HepG2 (cell line): Measurements from ENCODE around the gene RBBP8NL. TPM values are rescaled to one million over a fixed set of nuclear protein-coding genes. Genes with fewer than 3 reads are reported as not detected.

ENCODE experiments used
- ATF1 ChIP-seq: IDR thresholded peaks from 2 replicates; pipeline ENCODE4 v1.6.1; 2016; ENCODE audit warnings: mild to moderate bottlenecking, control low read depth
- CBFB ChIP-seq: sonication (generic); formaldehyde crosslinking; IDR thresholded peaks from 2 replicates; pipeline ENCODE4 v1.4.0; 2020; ENCODE audit warnings: missing genetic modification reagents
- CBX2 ChIP-seq, 2 experiments: fragments of 200-600 bp in 1 of 2; sonication (generic); formaldehyde crosslinking in 1 of 2; IDR thresholded peaks; 2 replicates each; pipeline versions ENCODE4 v1.7.0 to v1.8.1; 2018 to 2022; ENCODE audit warnings: low read depth in 2 of 2, low read length in 1 of 2, mild to moderate bottlenecking in 1 of 2, missing genetic modification reagents in 1 of 2
- ELF1 ChIP-seq: sonication (generic); formaldehyde crosslinking; IDR thresholded peaks from 2 replicates; pipeline ENCODE4 v1.4.0; 2020; ENCODE audit warnings: missing genetic modification reagents
- ELF3 ChIP-seq: IDR thresholded peaks from 2 replicates; pipeline ENCODE4 v1.6.1; 2016; ENCODE audit warnings: missing genetic modification reagents, missing compliant biosample characterization
- GATAD2A ChIP-seq: IDR thresholded peaks from 2 replicates; pipeline ENCODE4 v1.6.1; 2016
- GLI4 ChIP-seq: sonication (generic); formaldehyde crosslinking; IDR thresholded peaks from 2 replicates; pipeline ENCODE4 v1.5.1; 2020; ENCODE audit warnings: missing genetic modification reagents, mild to moderate bottlenecking, moderate library complexity, borderline replicate concordance
- GLMP ChIP-seq: sonication (generic); formaldehyde crosslinking; IDR thresholded peaks from 2 replicates; pipeline ENCODE4 v1.9.0; 2021; ENCODE audit warnings: missing genetic modification reagents, mild to moderate bottlenecking, borderline replicate concordance
- HIC2 ChIP-seq: sonication (generic); formaldehyde crosslinking; IDR thresholded peaks from 2 replicates; pipeline ENCODE4 v1.9.0; 2022; ENCODE audit warnings: low read depth, missing genetic modification reagents
- MLLT10 ChIP-seq: sonication (generic); formaldehyde crosslinking; IDR thresholded peaks from 2 replicates; pipeline ENCODE4 v1.4.0; 2020; ENCODE audit warnings: missing genetic modification reagents
- NBN ChIP-seq: fragments of 450-650 bp; conservative IDR thresholded peaks from 2 replicates; pipeline ENCODE4 v1.6.1; 2017
- NR2C2 ChIP-seq: sonication (generic); formaldehyde crosslinking; IDR thresholded peaks from 2 replicates; pipeline ENCODE4 v1.4.0; 2020; ENCODE audit warnings: missing genetic modification reagents, mild to moderate bottlenecking, moderate library complexity, borderline replicate concordance
- RBAK ChIP-seq: sonication (generic); formaldehyde crosslinking; IDR thresholded peaks from 2 replicates; pipeline ENCODE4 v1.5.1; 2020; ENCODE audit warnings: mild to moderate bottlenecking, missing genetic modification reagents
- SAFB2 ChIP-seq: sonication (generic); formaldehyde crosslinking; IDR thresholded peaks from 2 replicates; pipeline ENCODE4 v1.5.1; 2020; ENCODE audit warnings: missing genetic modification reagents, low read depth, mild to moderate bottlenecking, borderline replicate concordance
- THYN1 ChIP-seq: sonication (generic); formaldehyde crosslinking; IDR thresholded peaks from 2 replicates; pipeline ENCODE4 v1.8.1; 2023; ENCODE audit warnings: low read depth, mild to moderate bottlenecking, moderate library complexity, missing genetic modification reagents, borderline replicate concordance
- ZBTB3 ChIP-seq: sonication (generic); formaldehyde crosslinking; IDR thresholded peaks from 2 replicates; pipeline ENCODE4 v1.4.0; 2020; ENCODE audit warnings: low read depth, mild to moderate bottlenecking, moderate library complexity, missing genetic modification reagents, borderline replicate concordance
- ZFP36L1 ChIP-seq: sonication (generic); formaldehyde crosslinking; IDR thresholded peaks from 2 replicates; pipeline ENCODE4 v1.8.0; 2022; ENCODE audit warnings: mild to moderate bottlenecking, missing genetic modification reagents, moderate library complexity
- ZMYM3 ChIP-seq: sonication (generic); formaldehyde crosslinking; IDR thresholded peaks from 2 replicates; pipeline ENCODE4 v1.5.1; 2020; ENCODE audit warnings: mild to moderate bottlenecking, missing genetic modification reagents
- ZNF354B ChIP-seq: sonication (generic); formaldehyde crosslinking; IDR thresholded peaks from 2 replicates; pipeline ENCODE4 v1.8.0; 2022; ENCODE audit warnings: mild to moderate bottlenecking, missing genetic modification reagents
- ZNF383 ChIP-seq: sonication (generic); formaldehyde crosslinking; IDR thresholded peaks from 2 replicates; pipeline ENCODE4 v1.4.0; 2020; ENCODE audit warnings: missing genetic modification reagents, mild to moderate bottlenecking, borderline replicate concordance
- ZNF430 ChIP-seq: sonication (generic); formaldehyde crosslinking; IDR thresholded peaks from 2 replicates; pipeline ENCODE4 v1.9.0; 2021; ENCODE audit warnings: mild to moderate bottlenecking, missing genetic modification reagents
- ZNF441 ChIP-seq: sonication (generic); formaldehyde crosslinking; IDR thresholded peaks from 2 replicates; pipeline ENCODE4 v1.7.0; 2021; ENCODE audit warnings: missing genetic modification reagents, borderline replicate concordance
- ZNF589 ChIP-seq: sonication (generic); formaldehyde crosslinking; conservative IDR thresholded peaks from 2 replicates; pipeline ENCODE4 v1.8.0; 2022; ENCODE audit warnings: mild to moderate bottlenecking, moderate library complexity, missing genetic modification reagents
- ZNF878 ChIP-seq: sonication (generic); formaldehyde crosslinking; IDR thresholded peaks from 2 replicates; pipeline ENCODE4 v1.8.1; 2023; ENCODE audit warnings: mild to moderate bottlenecking, missing genetic modification reagents, moderate library complexity
- ZUFSP ChIP-seq: sonication (generic); formaldehyde crosslinking; IDR thresholded peaks from 2 replicates; pipeline ENCODE4 v1.9.0; 2021; ENCODE audit warnings: missing genetic modification reagents, mild to moderate bottlenecking, borderline replicate concordance
- polyA plus RNA-seq, 8 experiments: library from polyadenylated mRNA; depleted of rRNA in 3 of 8; stranded (reverse) in 7 of 8; unstranded in 1 of 8; fragments of >200 nt; fragmentation: Illumina TruSeq in 4 of 8; extraction: Trizol in 4 of 8; gene quantifications; 2 replicates each; pipeline versions ENCODE4 v1.2.1 to v1.2.3, GENCODE V29; 2011 to 2016; ENCODE audit warnings: low read depth in 4 of 8, missing spikeins in 1 of 8, mixed read lengths in 1 of 8; ENCODE audit not compliant: insufficient read depth in 1 of 8
- total RNA-seq, 5 experiments: library from RNA; depleted of rRNA; stranded (reverse); fragments of >200 nt; fragmentation: Illumina TruSeq; extraction: Trizol; gene quantifications; 2 replicates each; pipeline ENCODE4 v1.2.3, GENCODE V29; 2016; ENCODE audit warnings: low read depth in 1 of 5

Gene RBBP8NL
- total and polyA plus RNA-seq, 2 of the 13 experiments (the other 11 are each of a cell fraction or from before 2014, with no cell fraction given), result 0.69 to 0.86 TPM

- TF ChIP-seq MLLT10 (CRISPR knock-in tag) (no peak), ZBTB3 (CRISPR knock-in tag) (no peak; the same call in 1 of the 2 replicates), CBFB (peak; percentile 68), ZNF441 (CRISPR knock-in tag) (no peak), THYN1 (CRISPR knock-in tag) (0 out of 2 replicates have a peak, but pooled peaks have one; percentile 25), ELF3 (CRISPR knock-in tag) (peak; percentile 73; the same call in 1 of the 2 replicates), NBN (no peak), HIC2 (CRISPR knock-in tag) (0 out of 2 replicates have a peak, but pooled peaks have one; percentile 55), RBAK (no peak; the same call in 1 of the 2 replicates), ZFP36L1 (CRISPR knock-in tag) (no peak), SAFB2 (CRISPR knock-in tag) (peak; percentile 35; the same call in 1 of the 2 replicates), GLMP (CRISPR knock-in tag) (no peak), ZNF383 (CRISPR knock-in tag) (no peak), ELF1 (CRISPR knock-in tag) (no peak), ATF1 (CRISPR knock-in tag) (no peak), ZNF878 (CRISPR knock-in tag) (no peak), GATAD2A (peak; percentile 86), GLI4 (no peak), ZNF354B (CRISPR knock-in tag) (no peak), ZMYM3 (CRISPR knock-in tag) (no peak), NR2C2 (CRISPR knock-in tag) (peak; percentile 48; the same call in 1 of the 2 replicates), ZNF430 (CRISPR knock-in tag) (peak; percentile 87), ZNF589 (CRISPR knock-in tag) (peak; percentile 8; the same call in 1 of the 2 replicates), ZUFSP (no peak), CBX2 (IDR thresholded peaks at IDR 0.05; ENCODE audit: low read depth, low read length) (no peak), CBX2 (CRISPR knock-in tag; IDR thresholded peaks at IDR 0.05; ENCODE audit: low read depth) (no peak)
Observed at GRCh38 chr20:62382306-62383198, 44.8 kb downstream of the RBBP8NL start (continued).
